ENCODE results near the gene WDR74.

WDR74 gene

GRCh38 chr11:62839050-62839945 is at the start of gene WDR74:
Gene WDR74, minus strand, starts transcription at chr11:62839590. Its CDS starts 20 bp downstream, at chr11:62839570.
- ChIA-PET POLR2A (ENCODE audit: low non-redundant PET) (interaction anchor here (0.6 to 2.5 kb wide), 5 partner anchors 16 to 1511 kb away, joined by 3 to 20 read pairs (median 4); partner anchors contain the start of gene TMEM179B), CTCF (interaction anchor here (0.6 to 1.2 kb wide), 2 partner anchors 45 to 53 kb away, joined by 4 to 5 read pairs; no protein-coding TSS in a partner anchor)
- peak; percentile 74 for DNase-seq (ENCODE audit: low spot score)
- peak within 1 kb of the TSS; percentile 100 for H3K27ac ChIP-seq
- TF ChIP-seq CTCF (conservative IDR thresholded peaks at IDR 0.05; ENCODE audit: low read depth), result no peak

DNA sequence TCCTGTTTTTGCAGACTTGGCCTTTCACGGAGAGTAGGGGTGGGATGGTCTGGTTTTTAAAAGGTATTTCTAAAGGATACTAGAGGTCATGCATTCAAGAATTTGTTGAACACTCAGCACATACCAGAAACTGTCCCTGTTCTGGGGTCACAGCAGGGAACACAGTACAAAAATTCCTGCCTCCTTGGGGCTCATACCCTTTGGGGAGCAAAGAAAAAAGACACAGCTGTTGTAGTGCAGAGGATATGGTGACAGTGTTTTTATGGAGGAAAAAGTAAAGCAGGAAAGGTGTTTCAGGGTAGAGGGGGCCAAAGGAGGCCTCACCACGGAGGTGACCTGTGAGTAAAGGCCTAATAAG is 49.7 kb upstream of the WDR74 start:
- H3K27ac ChIP-seq, result peak overlapping the region; percentile 99
- no peak for DNase-seq (ENCODE audit: low spot score)
- ChIA-PET POLR2A (ENCODE audit: low non-redundant PET) (interaction anchor here (1.2 kb wide), 1 partner anchor 33 kb away, joined by 9 read pairs; no protein-coding TSS in a partner anchor), CTCF (interaction anchor here (0.7 to 0.9 kb wide), 2 partner anchors 8 to 17 kb away, joined by 3 to 5 read pairs; partner anchors contain the start of gene SLC3A2)
- TF ChIP-seq CTCF (conservative IDR thresholded peaks at IDR 0.05; ENCODE audit: low read depth), result no peak

- no peak for DNase-seq (ENCODE audit: low spot score)
- POLR2A ChIA-PET (ENCODE audit: low non-redundant PET), result no interaction called here
- CTCF ChIA-PET, result interaction anchor here (0.7 kb wide), 1 partner anchor 17 kb away, joined by 4 read pairs; no protein-coding TSS in a partner anchor
- peak overlapping the region; percentile 99 for H3K27ac ChIP-seq
- TF ChIP-seq CTCF (conservative IDR thresholded peaks at IDR 0.05; ENCODE audit: low read depth), result no peak
These were observed 49.0 kb upstream of the WDR74 start for GRCh38 chr11:62888406-62888805.

DNA sequence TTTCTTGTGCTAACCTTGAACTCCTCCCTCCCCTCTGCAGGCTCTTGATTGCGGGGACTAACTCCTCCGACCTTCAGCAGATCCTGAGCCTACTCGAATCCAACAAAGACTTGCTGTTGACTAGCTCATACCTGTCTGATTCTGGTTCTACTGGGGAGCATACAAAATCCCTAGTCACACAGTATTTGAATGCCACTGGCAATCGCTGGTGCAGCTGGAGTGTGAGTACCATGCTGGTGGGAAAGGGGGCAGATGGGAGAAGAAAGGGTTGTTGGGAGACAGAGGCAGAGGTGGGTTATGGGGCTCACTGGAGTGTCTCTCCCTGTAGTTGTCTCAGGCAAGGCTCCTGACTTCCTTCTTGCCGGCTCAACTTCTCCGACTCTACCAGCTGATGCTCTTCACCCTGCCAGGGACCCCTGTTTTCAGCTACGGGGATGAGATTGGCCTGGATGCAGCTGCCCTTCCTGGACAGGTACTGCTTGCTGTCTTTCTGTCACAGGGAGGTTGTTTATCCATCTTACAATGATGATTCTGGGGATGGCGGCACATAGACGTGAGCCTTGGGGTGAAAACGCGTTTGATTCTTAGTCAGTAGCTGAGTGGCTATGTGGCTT is 45.9 kb upstream of the WDR74 start:
- H3K27ac ChIP-seq, result peak overlapping the region; percentile 99
- ChIA-PET CTCF (no interaction called here), POLR2A (ENCODE audit: low non-redundant PET) (no interaction called here)
- no peak for DNase-seq (ENCODE audit: low spot score)
- no peak for TF ChIP-seq CTCF (conservative IDR thresholded peaks at IDR 0.05; ENCODE audit: low read depth)

- CTCF ChIA-PET, result no interaction called here
- peak overlapping the region; percentile 99 for H3K27ac ChIP-seq
- POLR2A ChIA-PET (ENCODE audit: low non-redundant PET), result no interaction called here
- no peak for DNase-seq (ENCODE audit: low spot score)
- TF ChIP-seq CTCF (conservative IDR thresholded peaks at IDR 0.05; ENCODE audit: low read depth), result no peak
These were observed 44.3 kb upstream of the WDR74 start for GRCh38 chr11:62883673-62884072.

DNA sequence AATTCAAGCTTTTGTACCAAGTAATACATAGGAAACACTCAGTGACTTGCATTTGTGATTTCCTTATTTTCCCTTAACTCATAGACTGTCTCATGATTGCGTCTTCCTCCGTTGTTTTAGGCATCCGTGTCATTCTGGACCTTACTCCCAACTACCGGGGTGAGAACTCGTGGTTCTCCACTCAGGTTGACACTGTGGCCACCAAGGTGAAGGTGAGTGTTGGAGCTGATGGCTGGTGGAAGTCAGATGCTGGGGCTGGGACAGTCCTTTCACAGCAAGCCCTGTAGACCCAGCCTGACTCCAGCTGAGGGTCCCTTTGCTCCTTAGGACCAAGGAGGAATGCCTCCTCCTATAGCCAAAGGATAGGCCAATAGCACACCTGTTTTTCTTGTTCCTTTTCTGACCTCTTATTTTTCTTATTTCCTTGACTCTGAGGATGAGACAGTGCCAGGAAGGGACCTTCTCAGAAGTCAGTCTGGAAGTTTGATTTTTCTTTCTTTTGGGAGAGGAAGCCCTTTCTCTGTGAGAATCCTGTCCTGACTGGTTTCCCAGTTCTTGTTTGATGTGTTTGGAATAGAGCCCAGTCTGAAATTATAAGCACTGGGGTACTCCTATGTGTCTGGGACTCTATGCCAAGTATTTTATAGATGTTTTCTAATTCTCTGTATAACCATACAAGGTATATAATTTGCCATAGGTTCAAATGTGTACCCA is 43.6 kb upstream of the WDR74 start:
- no peak for DNase-seq (ENCODE audit: low spot score)
- POLR2A ChIA-PET (ENCODE audit: low non-redundant PET), result no interaction called here
- TF ChIP-seq CTCF (conservative IDR thresholded peaks at IDR 0.05; ENCODE audit: low read depth), result no peak
- H3K27ac ChIP-seq, result peak overlapping the region; percentile 99
- CTCF ChIA-PET, result no interaction called here
